Daoy (cell line): ENCODE data around the gene MMP15. TPM values are rescaled to one million over a fixed set of nuclear protein-coding genes. Genes with fewer than 3 reads are reported as not detected.
"Not testable (repeated sequence)": the region's sequence is repeated elsewhere in the genome, so short reads cannot be mapped to it uniquely, and the experiment has no call there.

Source experiments
- DNase-seq: peaks from one replicate; pipeline ENCODE4 v3.0.0-alpha.2; 2015; ENCODE audit warnings: low read depth
- total RNA-seq: library from RNA; depleted of rRNA; stranded (reverse); fragments of >200 nt; shearing (Covaris generic); gene quantifications from 2 replicates; pipeline ENCODE4 v1.2.3, GENCODE V29; 2014

Gene MMP15
- total RNA-seq, 1 experiment from 2014 or later, result 3.4 TPM

GRCh38 chr16:58049232-58050185, 24.0 kb downstream of the MMP15 start:
- DNase-seq, result no peak

GRCh38 chr16:58051296-58051695, 25.7 kb downstream of the MMP15 start:
- no peak for DNase-seq

- no peak for DNase-seq
These were observed 26.5 kb downstream of the MMP15 start for GRCh38 chr16:58051821-58052603.

- DNase-seq, result no peak
These were observed 28.1 kb downstream of the MMP15 start for GRCh38 chr16:58053682-58054005.

GRCh38 chr16:58054289-58054688, 28.7 kb downstream of the MMP15 start:
- no peak for DNase-seq

GRCh38 chr16:58056580-58056979, 31.0 kb downstream of the MMP15 start:
- DNase-seq, result no peak

- no peak for DNase-seq
These were observed 31.6 kb downstream of the MMP15 start for GRCh38 chr16:58057121-58057520.

GRCh38 chr16:58057784-58058183, 32.2 kb downstream of the MMP15 start:
- no peak for DNase-seq

GRCh38 chr16:58062821-58063220, 37.3 kb downstream of the MMP15 start:
- no peak for DNase-seq

GRCh38 chr16:58063377-58064076, 38.0 kb downstream of the MMP15 start:
- no peak for DNase-seq

GRCh38 chr16:58070585-58070984, 45.0 kb downstream of the MMP15 start:
- no peak for DNase-seq

GRCh38 chr16:58072134-58072533, 46.6 kb downstream of the MMP15 start:
- not testable (repeated sequence) for DNase-seq

- DNase-seq, result not testable (repeated sequence)
These were observed 47.5 kb downstream of the MMP15 start for GRCh38 chr16:58073086-58073485.

GRCh38 chr16:58074657-58075056, 49.1 kb downstream of the MMP15 start:
- no peak for DNase-seq

GRCh38 chr16:58076514-58076913, 51.0 kb downstream of the MMP15 start:
- no peak for DNase-seq

GRCh38 chr16:58077796-58078195, 52.2 kb downstream of the MMP15 start:
- DNase-seq, result no peak

- not testable (repeated sequence) for DNase-seq
These were observed 55.1 kb downstream of the MMP15 start for GRCh38 chr16:58080657-58081056.

- DNase-seq, result no peak
These were observed 56.8 kb downstream of the MMP15 start for GRCh38 chr16:58082381-58082780.

GRCh38 chr16:58084635-58085034, 59.1 kb downstream of the MMP15 start:
- no peak for DNase-seq

- DNase-seq, result no peak
These were observed 59.6 kb downstream of the MMP15 start for GRCh38 chr16:58085171-58085570.

GRCh38 chr16:58085584-58086251, 60.2 kb downstream of the MMP15 start:
- DNase-seq, result no peak
